Right ventricle myocardium superior (tissue), 1 donor: ENCODE data around the gene ENDOU. TPM values are rescaled to one million over a fixed set of nuclear protein-coding genes. Genes with fewer than 3 reads are reported as not detected.

Source experiments
- ATAC-seq: fragments of 200-7000 bp; cut with Tn5 transposase; one replicate; pipeline ENCODE4 v1.9.1; 2020; ENCODE audit warnings: mild to moderate bottlenecking; ENCODE audit not compliant: poor library complexity
- DNase-seq: peaks from one replicate; pipeline ENCODE4 v3.0.0-alpha.2; 2020
- intact Hi-C: fragments of 100-400 bp; cut with DNase I; formaldehyde crosslinking; loops from one replicate; pipeline ENCODE4 v1.11.2; 2022
- long read RNA-seq: library from polyadenylated mRNA; unstranded; transcript quantifications from one replicate; pipeline ENCODE4 v2.0.0, GENCODE V29; 2021
- total RNA-seq: library from RNA; stranded (reverse); fragmentation: NEBNext Ultra II Directional; extraction: Animal tissue kit (Norgen Biotek cat#: 25700); gene quantifications from one replicate; pipeline ENCODE4 v1.2.1, GENCODE V29; 2021
- donor health status: DM: no; HTN: yes; CAD: no; lungs with severe emphysema.

Gene ENDOU
- 0.11 TPM for total RNA-seq
- long read RNA-seq = 0 reads

GRCh38 chr12:47725091-47725772 lies at the start of gene ENDOU:
TSS of gene ENDOU (minus strand) at chr12:47725490. CDS start at chr12:47725413, 77 bp downstream.
- DNase-seq (no peak), ATAC-seq (no peak)
- intact Hi-C loops = no loop called here

GRCh38 chr12:47774663-47775062 lies 49.4 kb upstream of the ENDOU start:
- ATAC-seq (no peak), DNase-seq (no peak)
- intact Hi-C loops = loop anchor here (5.0 kb wide), 1 partner anchor 63 kb away; no protein-coding TSS in a partner anchor

- ATAC-seq = peak; percentile 4
- intact Hi-C loops = no loop called here
- no peak for DNase-seq
Observed at GRCh38 chr12:47773858-47774580, 48.7 kb upstream of the ENDOU start.

- peak; percentile 86 for ATAC-seq
- peak; percentile 85 for DNase-seq
- intact Hi-C loops = no loop called here
Observed at GRCh38 chr12:47773062-47773857, 48.0 kb upstream of the ENDOU start, which contains the start of gene SLC48A1. TSS of gene SLC48A1 (plus strand) at chr12:47773238. CDS start at chr12:47773305, 67 bp downstream.

- ATAC-seq (no peak), DNase-seq (no peak)
- intact Hi-C loops = no loop called here
Observed at GRCh38 chr12:47772738-47773061, 47.4 kb upstream of the ENDOU start.

GRCh38 chr12:47772094-47772660 lies 46.9 kb upstream of the ENDOU start:
- intact Hi-C loops = no loop called here
- ATAC-seq (no peak), DNase-seq (no peak)

GRCh38 chr12:47771304-47771703 lies 46.0 kb upstream of the ENDOU start:
- intact Hi-C loops = no loop called here
- DNase-seq = no peak
- ATAC-seq = no peak

- no peak for ATAC-seq
- no peak for DNase-seq
- intact Hi-C loops = no loop called here
Observed at GRCh38 chr12:47770086-47770726, 44.9 kb upstream of the ENDOU start.

- DNase-seq (no peak), ATAC-seq (no peak)
- intact Hi-C loops = no loop called here
Observed at GRCh38 chr12:47769234-47770085, 44.2 kb upstream of the ENDOU start.

- intact Hi-C loops = no loop called here
- DNase-seq (no peak), ATAC-seq (no peak)
Observed at GRCh38 chr12:47768323-47768811, 43.1 kb upstream of the ENDOU start.

- intact Hi-C loops = loop anchor here (2.0 kb wide), 1 partner anchor 52 kb away; no protein-coding TSS in a partner anchor
- DNase-seq = peak; percentile 45
- peak; percentile 55 for ATAC-seq
Observed at GRCh38 chr12:47767216-47767724, 42.0 kb upstream of the ENDOU start.

GRCh38 chr12:47766502-47767215 lies 41.4 kb upstream of the ENDOU start:
- DNase-seq (no peak), ATAC-seq (no peak)

GRCh38 chr12:47763481-47764346 lies 38.4 kb upstream of the ENDOU start:
- intact Hi-C loops = no loop called here
- DNase-seq (peak; percentile 30), ATAC-seq (no peak)

More at GRCh38 chr12:47766502-47767215, 41.4 kb upstream of the ENDOU start:
- intact Hi-C loops = loop anchor here (2.0 kb wide), 1 partner anchor 52 kb away; no protein-coding TSS in a partner anchor

- DNase-seq = no peak
- ATAC-seq = no peak
- intact Hi-C loops = no loop called here
Observed at GRCh38 chr12:47762850-47763465, 37.7 kb upstream of the ENDOU start.
